Keratinocyte (primary cell): ENCODE measurements around the gene ECE1. TPM values are rescaled to one million over a fixed set of nuclear protein-coding genes. Genes with fewer than 3 reads are reported as not detected.

ENCODE experiments used
- DNase-seq: peaks from one replicate; pipeline ENCODE4 v3.0.0-alpha.2; 2011; ENCODE audit warnings: low read depth, missing footprints, low spot score
- FAIRE-seq: peaks from 2 replicates; lab custom pipeline; 2011; peaks lifted over from hg19 to GRCh38; lab: Jason Lieb, UNC
- H2AFZ ChIP-seq: 2 replicates; pipeline ENCODE4 v1.6.0; 2012; ENCODE audit warnings: low read length, control low read depth, inconsistent platforms; ENCODE audit not compliant: control insufficient read depth
- H3K27ac ChIP-seq: 2 replicates; pipeline ENCODE4 v1.5.1; 2011; ENCODE audit warnings: low read length; ENCODE audit not compliant: control insufficient read depth, insufficient read depth
- H3K27me3 ChIP-seq: 3 replicates; pipeline ENCODE4 v1.6.0; 2011; ENCODE audit warnings: low read length; ENCODE audit not compliant: control insufficient read depth, insufficient read depth; ENCODE audit errors: extremely low read depth
- H3K36me3 ChIP-seq, 2 experiments: 2 replicates in 1 of 2; 3 replicates in 1 of 2; pipeline ENCODE4 v1.5.1; 2011; ENCODE audit warnings: low read length in 2 of 2, mild to moderate bottlenecking in 1 of 2; ENCODE audit not compliant: control insufficient read depth in 2 of 2, insufficient read depth in 2 of 2; ENCODE audit errors: extremely low read depth in 1 of 2
- H3K4me1 ChIP-seq: 3 replicates; pipeline ENCODE4 v1.5.1; 2011; ENCODE audit warnings: low read length; ENCODE audit not compliant: control insufficient read depth, insufficient read depth; ENCODE audit errors: extremely low read depth
- H3K4me2 ChIP-seq: 3 replicates; pipeline ENCODE4 v1.6.0; 2011; ENCODE audit warnings: low read depth, low read length; ENCODE audit not compliant: control insufficient read depth, insufficient read depth; ENCODE audit errors: extremely low read depth
- H3K4me3 ChIP-seq, 3 experiments: fragments of 200-600 bp in 1 of 3; sonication (generic) in 1 of 3; 2 replicates in 2 of 3; 3 replicates in 1 of 3; pipeline ENCODE4 v1.5.1; 2011 to 2016; ENCODE audit warnings: low read length in 3 of 3, mild to moderate bottlenecking in 3 of 3, control low read depth in 2 of 3, inconsistent platforms in 1 of 3, low read depth in 1 of 3, mixed read lengths in 1 of 3, mixed run types in 1 of 3, moderate library complexity in 1 of 3; ENCODE audit not compliant: control insufficient read depth in 2 of 3, insufficient read depth in 2 of 3; ENCODE audit errors: extremely low read depth in 1 of 3
- H3K79me2 ChIP-seq: 2 replicates; pipeline ENCODE4 v1.6.0; 2012; ENCODE audit warnings: low read length; ENCODE audit not compliant: control insufficient read depth, insufficient read depth
- H3K9ac ChIP-seq: 3 replicates; pipeline ENCODE4 v1.6.0; 2011; ENCODE audit warnings: low read length; ENCODE audit not compliant: control insufficient read depth, insufficient read depth; ENCODE audit errors: extremely low read depth
- H3K9me1 ChIP-seq: 3 replicates; pipeline ENCODE4 v1.6.0; 2011; ENCODE audit warnings: low read length; ENCODE audit not compliant: control insufficient read depth, insufficient read depth; ENCODE audit errors: extremely low read depth
- H3K9me3 ChIP-seq: 2 replicates; pipeline ENCODE4 v1.5.1; 2012; ENCODE audit warnings: low read depth, low read length; ENCODE audit not compliant: control insufficient read depth
- H4K20me1 ChIP-seq: 3 replicates; pipeline ENCODE4 v1.6.0; 2011; ENCODE audit warnings: low read length; ENCODE audit not compliant: control insufficient read depth, insufficient read depth; ENCODE audit errors: extremely low read depth
- CTCF ChIP-seq, 3 experiments: IDR thresholded peaks in 1 of 3; conservative IDR thresholded peaks in 1 of 3; optimal IDR thresholded peaks in 1 of 3; 2 replicates in 2 of 3; 3 replicates in 1 of 3; pipeline versions ENCODE3 to v1.5.1; 2011; ENCODE audit warnings: low read length in 3 of 3, mild to moderate bottlenecking in 3 of 3, moderate library complexity in 2 of 3, control low read depth in 1 of 3, inconsistent platforms in 1 of 3; ENCODE audit not compliant: insufficient read depth in 2 of 3; ENCODE audit errors: extremely low read depth in 1 of 3
- EZH2 ChIP-seq: IDR thresholded peaks from one replicate; pipeline ENCODE4 v1.6.1; 2012; ENCODE audit warnings: inconsistent platforms, mild to moderate bottlenecking, low read length, moderate library complexity
- dilution Hi-C: fragments of 300-500 bp; cut with MboI; formaldehyde crosslinking; loops from one replicate; pipeline ENCODE4 v1.7.0; 2020; ENCODE audit warnings: low sequenced_read_pairs; ENCODE audit not compliant: extremely low pct_ligation_motif_present
- polyA plus RNA-seq, 5 experiments: library from polyadenylated mRNA; depleted of rRNA in 3 of 5; stranded (reverse) in 3 of 5; stranded (forward) in 1 of 5; unstranded in 1 of 5; fragments of >200 nt; gene quantifications; 1 replicate in 1 of 5; 2 replicates in 3 of 5; 3 replicates in 1 of 5; pipeline versions ENCODE4 v1.2.1 to v1.2.3, GENCODE V29; 2011 to 2012; ENCODE audit warnings: missing spikeins in 2 of 5, low read depth in 1 of 5, low replicate concordance in 1 of 5

The ECE1 gene
- polyA plus RNA-seq, 1 donor (not counting 4 experiments of a cell fraction or from before 2014, with no cell fraction given): 59.1 TPM

- Histone ChIP-seq H3K9me3 (no peaks in the 10 kb centered on the region), H3K27me3 (no peaks in the 10 kb centered on the region), H3K79me2 (no peaks in the 10 kb centered on the region), H3K4me2 (no peak overlapping the region), H3K36me3 (peaks cover 12 to 22% of the 10 kb centered on the region in 2 experiments), H3K27ac (no peak overlapping the region), H3K4me1 (no peaks in the 10 kb centered on the region), H2AFZ (no peak overlapping the region), H3K4me3 (no peak overlapping the region), H4K20me1 (no peaks in the 10 kb centered on the region), H3K9me1 (no peaks in the 10 kb centered on the region), H3K9ac (no peak overlapping the region)
- TF ChIP-seq EZH2 (no peak), CTCF (optimal IDR thresholded peaks at IDR 0.05 in 1 of 3, IDR thresholded peaks at IDR 0.05 in 1 of 3, conservative IDR thresholded peaks at IDR 0.05 in 1 of 3; ENCODE audit: extremely low read depth in 1 of 3, insufficient read depth in 2 of 3, low read length in 3 of 3) (peak; percentile 32 to 59 (median 35))
- DNase-seq (no peak), FAIRE-seq (no peak)
- dilution Hi-C loops: loop anchor here (10.0 kb wide), 1 partner anchor 120 kb away; no protein-coding TSS in a partner anchor
Observed at GRCh38 chr1:21244986-21245687, 45.1 kb downstream of the ECE1 start.

GRCh38 chr1:21244154-21244553, 46.1 kb downstream of the ECE1 start:
- no peaks in the 10 kb centered on the region for H4K20me1 ChIP-seq
- no peaks in the 10 kb centered on the region for H3K9me1 ChIP-seq
- no peak overlapping the region for H3K27ac ChIP-seq
- dilution Hi-C loops: loop anchor here (10.0 kb wide), 1 partner anchor 121 kb away; no protein-coding TSS in a partner anchor
- H3K4me1 ChIP-seq: no peaks in the 10 kb centered on the region
- no peaks in the 10 kb centered on the region for H3K79me2 ChIP-seq
- H3K27me3 ChIP-seq: no peaks in the 10 kb centered on the region
- H3K36me3 ChIP-seq: peaks cover 12 to 22% of the 10 kb centered on the region in 2 experiments
- no peak for DNase-seq
- TF ChIP-seq EZH2 (no peak), CTCF (optimal IDR thresholded peaks at IDR 0.05 in 1 of 3, IDR thresholded peaks at IDR 0.05 in 1 of 3, conservative IDR thresholded peaks at IDR 0.05 in 1 of 3; ENCODE audit: extremely low read depth in 1 of 3, insufficient read depth in 2 of 3, low read length in 3 of 3) (no peak)
- H3K4me3 ChIP-seq: no peak overlapping the region
- no peak for FAIRE-seq
- H3K9ac ChIP-seq: no peak overlapping the region
- no peak overlapping the region for H2AFZ ChIP-seq
- no peak overlapping the region for H3K4me2 ChIP-seq
- H3K9me3 ChIP-seq: no peaks in the 10 kb centered on the region
